ENCODE measurements around the gene GYS1.

DNA sequence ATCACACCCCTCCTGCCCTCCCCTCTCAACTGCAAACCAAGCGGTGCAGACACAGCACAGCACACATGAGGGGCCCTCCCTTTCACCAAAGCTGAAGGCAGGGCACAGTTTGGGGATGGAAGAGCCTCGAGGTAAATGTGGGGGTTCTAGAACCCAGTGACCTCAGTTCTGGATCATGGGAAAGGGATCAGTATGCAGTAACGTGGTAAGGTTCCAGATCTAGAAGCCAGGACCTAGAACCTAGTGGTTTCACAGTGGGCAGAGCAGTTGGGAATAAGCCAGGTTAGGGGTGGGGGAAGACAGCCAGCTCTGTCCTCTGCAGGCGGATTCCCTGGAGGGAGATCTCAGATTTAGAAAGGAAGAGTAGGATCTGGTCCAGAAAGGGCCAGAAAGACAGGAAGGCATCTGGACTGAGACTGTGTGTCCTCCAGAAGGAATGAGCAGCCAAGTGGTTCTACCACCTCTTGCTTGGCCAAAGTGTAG, 24.9 kb downstream of the GYS1 start:
- TF ChIP-seq, protein P1, sequence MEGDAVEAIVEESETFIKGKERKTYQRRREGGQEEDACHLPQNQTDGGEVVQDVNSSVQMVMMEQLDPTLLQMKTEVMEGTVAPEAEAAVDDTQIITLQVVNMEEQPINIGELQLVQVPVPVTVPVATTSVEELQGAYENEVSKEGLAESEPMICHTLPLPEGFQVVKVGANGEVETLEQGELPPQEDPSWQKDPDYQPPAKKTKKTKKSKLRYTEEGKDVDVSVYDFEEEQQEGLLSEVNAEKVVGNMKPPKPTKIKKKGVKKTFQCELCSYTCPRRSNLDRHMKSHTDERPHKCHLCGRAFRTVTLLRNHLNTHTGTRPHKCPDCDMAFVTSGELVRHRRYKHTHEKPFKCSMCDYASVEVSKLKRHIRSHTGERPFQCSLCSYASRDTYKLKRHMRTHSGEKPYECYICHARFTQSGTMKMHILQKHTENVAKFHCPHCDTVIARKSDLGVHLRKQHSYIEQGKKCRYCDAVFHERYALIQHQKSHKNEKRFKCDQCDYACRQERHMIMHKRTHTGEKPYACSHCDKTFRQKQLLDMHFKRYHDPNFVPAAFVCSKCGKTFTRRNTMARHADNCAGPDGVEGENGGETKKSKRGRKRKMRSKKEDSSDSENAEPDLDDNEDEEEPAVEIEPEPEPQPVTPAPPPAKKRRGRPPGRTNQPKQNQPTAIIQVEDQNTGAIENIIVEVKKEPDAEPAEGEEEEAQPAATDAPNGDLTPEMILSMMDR (IDR thresholded peaks at IDR 0.05): peak in 1 of 6 experiments; percentile 9
- peak in 1 of 2 donors; percentile 4 for TF ChIP-seq POLR2A (IDR thresholded peaks at IDR 0.05)

Data from adrenal gland (tissue), 5 donors.